PC-9 (cell line): ENCODE data around the gene SETD3.

ENCODE experiments used
- CTCF ChIP-seq: fragments of 200-600 bp; sonication (generic); conservative IDR thresholded peaks from 2 replicates; pipeline ENCODE4 v1.6.1; 2017; ENCODE audit warnings: mixed run types, antibody characterized with exemption, mild to moderate bottlenecking, moderate library complexity
- EZH2 ChIP-seq: fragments of 200-600 bp; sonication (generic); IDR thresholded peaks from 2 replicates; pipeline ENCODE4 v1.8.0; 2017; ENCODE audit warnings: antibody characterized with exemption, low read depth

DNA sequence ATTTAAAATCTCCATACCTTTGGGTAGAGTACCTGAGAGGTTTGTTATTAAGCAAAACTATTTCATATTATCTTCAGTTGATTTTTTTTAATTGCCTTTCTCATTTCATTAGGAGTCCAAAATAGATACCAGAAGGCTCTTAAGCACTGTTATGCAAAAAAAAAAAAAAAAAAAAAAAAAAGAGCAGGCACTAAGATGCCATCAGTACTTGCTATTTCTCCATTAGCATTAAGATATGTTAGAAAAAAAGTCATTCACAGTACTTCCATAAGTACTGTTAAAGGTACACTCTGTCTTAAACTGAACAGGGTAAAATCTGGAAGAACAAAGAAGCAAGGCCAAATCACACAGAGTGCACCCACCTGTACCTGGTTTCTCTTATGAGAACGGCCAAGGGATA, 57.2 kb downstream of the SETD3 start:
- TF ChIP-seq CTCF (no peak), EZH2 (no peak)
